ENCODE data around the gene GLRA3.
"Not testable (repeated sequence)": the region's sequence is repeated elsewhere in the genome, so short reads cannot be mapped to it uniquely, and the experiment has no call there.

GLRA3 gene

GRCh38 chr4:174808836-174809235 lies 20.2 kb downstream of the GLRA3 start:
- DNase-seq = no peak

DNA sequence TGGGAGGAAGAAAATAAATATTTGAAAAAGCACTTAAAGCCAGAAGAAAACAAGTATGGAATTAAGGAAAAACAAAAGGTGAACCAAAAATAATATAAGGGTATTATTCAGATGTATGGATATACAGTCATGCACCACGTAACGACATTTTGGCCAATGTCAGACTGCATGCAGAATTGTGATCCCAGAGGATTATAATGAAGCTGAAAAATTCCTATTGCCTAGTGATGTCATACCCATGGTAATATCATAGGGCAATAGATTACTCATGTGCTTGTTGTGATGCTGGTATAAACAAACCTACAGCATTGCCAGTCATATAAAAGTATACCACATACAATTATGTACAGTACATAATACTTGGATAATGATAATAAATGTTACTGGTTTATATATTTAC lies 20.9 kb downstream of the GLRA3 start:
- DNase-seq = no peak

DNA sequence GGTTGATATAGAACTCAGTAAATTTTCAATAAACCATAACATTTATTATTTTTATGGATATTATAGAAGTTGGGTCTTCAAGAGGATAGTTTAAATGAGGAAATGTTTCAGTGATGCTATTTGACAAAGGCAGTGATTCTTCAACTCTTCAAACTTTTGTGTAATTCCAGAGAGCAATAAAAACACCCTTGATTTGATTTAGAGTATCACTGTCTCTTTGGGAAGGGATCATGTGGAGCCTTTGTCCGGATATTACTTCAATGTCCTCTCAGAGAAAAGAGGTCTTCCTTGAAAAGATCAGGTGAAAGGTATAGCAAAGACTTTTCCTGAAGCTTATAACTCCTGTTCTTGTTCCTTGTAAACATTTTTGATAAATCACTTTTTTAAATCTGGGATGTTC lies 23.3 kb downstream of the GLRA3 start:
- DNase-seq = no peak

- DNase-seq = no peak
Observed at GRCh38 chr4:174794543-174795094, 34.4 kb downstream of the GLRA3 start.

GRCh38 chr4:174789657-174790056 lies 39.4 kb downstream of the GLRA3 start:
- DNase-seq = no peak

- not testable (repeated sequence) for DNase-seq
Observed at GRCh38 chr4:174778274-174778986, 50.6 kb downstream of the GLRA3 start.

DNA sequence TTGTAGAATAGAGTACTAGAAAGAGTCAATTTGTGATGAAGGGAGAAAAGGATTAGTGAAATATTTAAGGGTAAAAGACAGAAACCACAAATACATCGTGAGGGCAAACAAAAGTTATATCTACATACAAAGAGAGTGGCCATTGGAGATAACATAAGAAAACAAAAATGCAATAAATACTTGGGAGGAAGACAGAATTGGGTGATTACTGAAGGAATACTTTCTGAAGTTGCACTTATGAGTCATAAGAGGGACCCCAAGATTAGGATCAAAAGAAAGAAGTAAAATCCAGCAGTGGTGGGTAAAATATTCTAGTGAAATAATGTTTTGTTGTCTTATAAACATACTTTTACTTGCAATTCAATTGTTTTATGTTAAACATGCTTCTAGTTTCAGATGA lies 53.7 kb downstream of the GLRA3 start:
- DNase-seq = no peak

GRCh38 chr4:174764105-174764729 lies 64.8 kb downstream of the GLRA3 start:
- DNase-seq = no peak

- no peak for DNase-seq
Observed at GRCh38 chr4:174763454-174764104, 65.5 kb downstream of the GLRA3 start.

GRCh38 chr4:174761451-174761850 lies 67.6 kb downstream of the GLRA3 start:
- DNase-seq = no peak

- DNase-seq = no peak
Observed at GRCh38 chr4:174757736-174758135, 71.3 kb downstream of the GLRA3 start.

DNA sequence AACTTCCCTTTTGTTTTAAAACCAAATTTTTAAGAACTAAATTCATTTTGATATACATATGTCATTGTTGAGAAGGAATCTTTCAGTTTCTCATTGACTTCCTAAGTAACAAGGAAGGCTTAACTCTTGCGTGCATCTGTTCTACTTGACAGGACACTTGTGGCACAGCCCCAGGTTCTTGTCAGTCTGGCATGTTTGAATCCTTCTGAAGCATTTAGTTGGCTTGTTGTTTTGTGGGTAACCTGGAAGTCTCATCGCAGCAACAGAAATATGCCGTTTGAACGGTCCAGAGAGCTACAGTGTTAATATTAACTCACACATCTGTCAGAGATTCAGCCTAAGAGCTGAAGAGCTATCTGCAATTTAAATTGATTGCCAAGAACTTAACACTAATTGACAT lies 76.0 kb downstream of the GLRA3 start:
- no peak for DNase-seq

GRCh38 chr4:174752026-174752425 lies 77.0 kb downstream of the GLRA3 start:
- DNase-seq = no peak

DNA sequence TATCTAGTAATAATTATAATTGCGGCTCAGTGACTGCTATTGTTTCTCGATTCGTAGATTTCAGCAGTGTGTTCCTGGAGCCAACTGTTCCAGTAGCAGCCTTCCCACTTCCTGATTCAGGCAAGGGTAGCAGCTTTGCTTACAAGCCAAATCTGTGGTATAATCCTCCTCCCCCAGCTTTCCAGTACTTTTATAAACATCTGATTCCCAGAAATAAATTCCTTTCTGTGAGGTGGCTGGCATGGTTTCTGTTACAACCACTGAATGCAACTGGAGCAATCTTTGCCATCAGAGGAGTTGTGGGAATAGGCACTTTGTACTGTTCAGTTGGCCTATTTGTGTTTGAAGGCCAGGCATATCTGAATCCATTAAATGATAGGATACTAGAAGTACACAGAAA lies 80.0 kb downstream of the GLRA3 start:
- no peak for DNase-seq

DNA sequence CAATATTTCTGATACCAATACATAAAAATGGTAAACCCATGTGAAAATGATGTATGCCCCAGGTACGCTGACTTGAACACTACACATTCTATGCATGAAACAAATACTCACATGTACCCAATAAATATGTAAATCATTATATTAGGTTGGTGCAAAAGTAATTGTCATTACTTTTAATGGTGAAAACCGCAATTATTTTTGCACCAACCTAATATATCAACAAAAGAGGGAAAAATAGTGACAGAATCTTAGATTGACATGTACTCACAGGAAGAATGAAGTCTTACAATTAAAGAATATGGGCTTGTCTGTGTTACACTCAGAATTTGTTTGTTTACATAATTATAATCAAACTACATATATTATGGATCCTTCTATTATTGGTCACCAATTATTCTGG lies 82.3 kb downstream of the GLRA3 start:
- no peak for DNase-seq

GRCh38 chr4:174742561-174742960 lies 86.5 kb downstream of the GLRA3 start:
- no peak for DNase-seq

- DNase-seq = no peak
Observed at GRCh38 chr4:174739576-174739975, 89.5 kb downstream of the GLRA3 start.

DNA sequence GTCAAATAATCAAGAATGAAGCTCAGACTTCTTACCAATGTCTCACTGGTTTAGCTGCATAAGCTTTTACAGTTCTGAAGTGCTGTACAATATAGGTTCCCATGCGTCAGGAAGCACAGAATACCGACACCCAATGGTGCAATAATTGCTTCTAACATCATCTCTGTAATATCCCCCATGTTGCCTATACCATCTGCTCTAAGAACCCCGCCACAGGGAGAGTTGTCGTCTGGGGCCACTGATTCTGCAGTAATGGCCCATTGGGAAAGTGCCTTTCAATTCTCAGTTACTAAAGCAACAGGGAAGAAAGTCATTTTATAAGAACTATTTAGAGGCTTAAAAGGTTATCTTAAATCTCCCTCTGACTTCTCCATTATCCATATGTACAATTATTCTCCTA lies 94.9 kb downstream of the GLRA3 start:
- DNase-seq = no peak

DNA sequence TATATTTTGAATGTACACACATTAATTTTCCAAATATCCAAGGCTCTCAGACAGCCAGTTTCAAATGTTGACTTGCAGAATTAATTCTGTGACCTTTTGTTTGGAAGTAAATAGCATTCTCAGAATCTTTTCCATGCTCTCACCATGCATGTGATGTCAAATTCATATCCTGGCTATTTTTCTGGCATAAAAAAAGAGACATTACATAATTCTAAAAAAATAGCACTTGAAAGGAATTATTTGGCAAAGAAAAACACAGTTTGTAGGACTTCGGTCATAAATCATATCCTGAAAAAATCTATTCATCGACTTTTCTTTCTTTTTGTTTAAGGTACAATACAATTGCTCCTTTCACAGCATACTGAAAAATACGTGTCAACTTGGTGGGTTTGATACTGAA lies 111.2 kb downstream of the GLRA3 start:
- no peak for DNase-seq

DNA sequence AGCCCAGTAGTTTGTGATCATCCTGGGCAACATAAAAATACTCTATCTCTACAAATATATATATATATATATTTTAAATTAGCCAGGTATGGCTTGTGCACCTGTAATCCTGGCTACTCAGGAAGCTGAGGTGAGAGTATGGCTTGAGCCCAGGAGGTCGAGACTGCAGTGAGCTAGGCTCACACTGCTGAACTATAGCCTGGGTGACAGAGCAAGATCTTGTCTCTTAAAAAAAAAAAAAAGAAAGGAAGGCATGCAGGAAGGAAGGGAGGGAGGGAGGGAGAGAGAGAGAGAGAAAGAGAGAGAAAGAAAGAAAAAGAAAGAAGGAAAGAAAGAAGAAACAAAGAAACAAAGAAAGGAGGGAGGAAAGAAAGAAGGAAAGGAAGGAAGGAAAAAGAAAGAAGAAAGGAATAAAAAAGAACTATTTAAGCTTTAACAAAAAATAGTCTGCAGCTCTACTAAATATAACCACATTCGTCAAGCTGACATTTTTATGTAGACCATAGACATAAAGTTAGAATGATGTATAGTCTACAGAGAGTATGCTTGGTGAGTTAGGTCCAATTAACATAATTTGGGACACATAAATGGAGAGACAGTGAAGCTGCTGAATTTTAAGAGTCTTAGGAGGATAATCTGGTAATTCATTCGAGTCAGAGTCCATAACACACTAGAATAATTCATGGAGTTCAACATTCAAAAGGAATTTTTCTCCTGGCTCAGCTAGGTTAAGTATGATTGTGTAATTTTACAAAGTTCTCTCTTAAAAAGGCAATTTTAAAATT lies 111.9 kb downstream of the GLRA3 start:
- DNase-seq = no peak

DNA sequence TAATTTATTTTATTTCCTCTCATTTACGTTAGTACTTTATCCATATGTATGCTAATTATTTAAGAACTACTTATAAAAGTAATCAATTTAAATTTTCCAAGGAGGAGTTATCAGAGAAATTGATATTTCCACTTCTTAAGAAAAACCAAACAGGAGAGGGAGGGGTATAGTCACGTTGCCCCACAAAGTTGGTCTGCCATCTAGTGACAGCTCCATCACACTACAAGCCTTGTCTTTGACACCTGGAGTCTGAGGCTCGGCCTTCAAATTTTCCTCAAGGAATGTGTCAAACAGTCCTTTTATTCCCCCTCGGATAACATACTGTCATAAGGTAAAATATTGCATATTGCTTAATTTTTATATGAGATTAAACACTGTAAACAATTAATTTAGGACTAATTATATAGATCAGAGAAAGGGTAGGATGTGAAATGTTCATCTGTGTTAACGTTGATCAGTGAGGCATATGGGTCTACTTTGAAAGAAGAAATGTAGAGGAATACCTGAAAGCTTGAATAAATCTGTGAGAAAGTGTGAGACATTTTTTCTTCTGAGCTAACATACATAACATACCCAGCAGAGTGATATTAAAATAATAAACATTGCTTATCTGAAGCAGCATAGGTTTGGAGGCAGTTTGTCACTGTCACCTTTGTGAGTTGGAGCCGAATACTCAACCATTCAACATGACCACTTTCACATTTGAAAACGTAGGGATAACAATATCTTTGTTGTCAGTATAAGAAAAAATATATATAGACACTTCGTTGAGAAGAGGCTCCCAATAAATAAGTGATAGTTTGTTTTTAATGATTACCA lies 114.4 kb downstream of the GLRA3 start:
- no peak for DNase-seq

- no peak for DNase-seq
Observed at GRCh38 chr4:174713821-174714220, 115.2 kb downstream of the GLRA3 start.
